ENCODE measurements around the gene SPRN.
"Not testable (repeated sequence)": the region's sequence is repeated elsewhere in the genome, so short reads cannot be mapped to it uniquely, and the experiment has no call there.

Gene SPRN

DNA sequence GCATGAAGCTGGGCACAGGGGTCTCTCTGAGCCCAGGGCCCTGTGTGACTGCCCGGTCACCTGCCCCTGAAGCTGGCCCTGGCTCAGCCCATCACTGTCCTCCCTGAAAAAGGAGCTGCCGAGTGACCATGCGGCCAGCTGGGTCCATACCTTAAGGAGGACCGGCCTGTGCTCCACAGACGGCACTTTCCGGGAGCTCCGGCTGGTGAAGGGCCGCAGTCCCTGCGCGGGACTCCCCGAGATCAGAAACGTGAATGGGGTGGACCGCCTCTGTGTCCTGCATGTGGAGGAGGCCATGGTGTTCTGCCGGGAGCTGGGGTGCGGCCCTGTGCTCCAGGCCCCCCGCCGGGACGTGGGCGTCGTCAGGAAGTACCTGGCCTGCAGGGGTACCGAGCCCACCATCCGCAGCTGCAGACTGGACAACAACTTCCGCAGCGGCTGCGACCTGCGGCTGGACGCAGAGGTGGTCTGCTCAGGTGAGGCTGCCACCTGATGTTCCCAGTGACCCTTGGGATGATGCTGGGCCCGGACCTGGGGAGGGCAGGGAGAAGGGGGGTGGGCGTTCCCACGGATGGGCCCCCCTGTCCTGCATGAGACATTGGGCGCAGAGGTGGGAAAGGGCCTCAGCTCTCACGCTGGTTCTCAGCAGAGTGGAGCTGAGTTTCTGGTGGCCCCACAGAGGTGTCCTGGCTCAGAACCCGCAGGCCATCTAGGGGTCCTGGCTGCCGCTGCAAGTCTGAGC, 32.8 kb upstream of the SPRN start:
- no peak for DNase-seq (ENCODE audit: low read depth in 1 of 2, low spot score in 1 of 2)

DNA sequence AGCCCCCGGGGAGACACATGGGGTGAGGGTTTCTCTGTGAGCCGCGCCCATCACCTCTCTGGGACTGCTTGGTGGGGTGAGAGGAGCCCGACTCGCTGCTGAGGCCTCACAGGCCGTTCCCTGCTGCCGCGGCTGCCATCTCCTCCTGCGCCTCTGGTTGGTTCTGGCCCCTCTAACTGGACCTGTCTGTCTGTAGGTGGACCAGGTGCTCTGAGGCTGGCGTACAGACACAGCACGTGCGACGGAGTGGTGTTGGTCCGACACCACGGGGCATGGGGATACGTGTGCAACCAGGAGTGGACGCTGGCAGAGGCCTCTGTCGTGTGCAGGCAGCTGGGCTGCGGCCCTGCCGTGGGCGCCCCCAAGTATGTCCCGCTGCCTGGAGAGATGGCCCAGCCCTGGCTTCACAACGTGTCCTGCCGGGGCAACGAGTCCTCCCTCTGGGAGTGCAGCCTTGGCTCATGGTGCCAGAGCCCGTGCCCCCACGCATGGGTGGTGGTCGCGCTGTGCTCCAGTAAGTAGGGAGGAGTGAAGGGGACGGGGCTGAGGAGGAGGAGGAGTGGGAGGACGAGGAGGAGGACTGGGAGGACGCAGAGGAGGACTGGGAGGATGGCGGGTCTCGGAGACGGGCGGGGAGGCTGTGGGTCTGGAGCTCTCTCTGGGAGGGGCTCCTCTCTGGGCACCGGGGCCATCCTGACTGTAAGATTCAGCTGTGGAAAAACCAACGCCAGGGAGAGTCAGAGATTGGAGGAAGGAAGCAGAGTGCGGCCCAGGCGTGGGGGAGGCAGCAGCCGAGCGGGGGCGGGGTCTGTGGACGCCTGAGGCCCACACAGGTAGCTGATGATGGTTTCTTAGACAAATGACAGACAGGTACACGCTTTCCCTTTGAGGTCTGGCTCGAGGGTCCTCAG, 31.9 kb upstream of the SPRN start:
- DNase-seq (ENCODE audit: low read depth in 1 of 2, low spot score in 1 of 2): no peak

DNA sequence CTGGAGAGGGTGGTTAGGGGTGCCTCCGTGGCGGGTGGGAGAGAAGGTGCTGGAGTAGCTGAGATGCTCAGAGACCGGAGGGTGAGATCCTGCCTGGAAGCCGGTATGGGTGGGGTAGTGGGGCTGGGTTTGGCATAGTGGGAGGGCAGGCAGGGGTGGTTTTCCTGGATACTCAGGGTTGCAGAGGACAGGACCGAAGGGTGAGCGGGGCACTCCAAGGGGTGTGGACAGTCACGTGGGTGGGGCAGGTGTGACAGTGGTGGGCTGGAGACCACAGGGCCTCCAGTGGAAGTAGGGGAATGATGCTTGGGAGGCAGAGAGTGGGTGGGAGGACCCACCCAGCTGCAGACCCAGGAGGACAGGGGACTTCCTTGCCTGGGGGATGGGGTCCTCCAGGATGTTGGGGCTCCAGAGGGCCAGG, 31.2 kb upstream of the SPRN start:
- no peak for DNase-seq (ENCODE audit: low read depth in 1 of 2, low spot score in 1 of 2)

DNA sequence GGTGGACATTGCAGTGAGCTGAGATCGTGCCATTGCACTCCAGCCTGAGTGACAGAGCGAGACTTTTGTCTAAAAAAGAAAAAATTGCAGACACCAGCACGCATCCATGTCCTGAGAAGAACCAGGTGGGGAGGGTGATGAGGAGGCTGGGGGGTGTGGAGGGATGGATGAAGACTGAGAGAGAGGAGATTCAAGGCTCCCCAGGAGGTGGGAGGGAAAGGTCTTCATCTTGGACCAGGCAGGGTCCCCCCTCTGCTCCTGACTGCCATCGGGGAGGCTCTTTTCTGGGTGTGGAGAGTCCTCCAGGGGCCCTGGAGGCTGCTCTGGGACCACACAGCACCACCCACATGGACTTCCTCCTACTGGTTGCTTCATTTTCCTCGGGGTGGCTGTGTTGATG, 30.8 kb upstream of the SPRN start:
- DNase-seq (ENCODE audit: low read depth in 1 of 2, low spot score in 1 of 2): no peak

DNA sequence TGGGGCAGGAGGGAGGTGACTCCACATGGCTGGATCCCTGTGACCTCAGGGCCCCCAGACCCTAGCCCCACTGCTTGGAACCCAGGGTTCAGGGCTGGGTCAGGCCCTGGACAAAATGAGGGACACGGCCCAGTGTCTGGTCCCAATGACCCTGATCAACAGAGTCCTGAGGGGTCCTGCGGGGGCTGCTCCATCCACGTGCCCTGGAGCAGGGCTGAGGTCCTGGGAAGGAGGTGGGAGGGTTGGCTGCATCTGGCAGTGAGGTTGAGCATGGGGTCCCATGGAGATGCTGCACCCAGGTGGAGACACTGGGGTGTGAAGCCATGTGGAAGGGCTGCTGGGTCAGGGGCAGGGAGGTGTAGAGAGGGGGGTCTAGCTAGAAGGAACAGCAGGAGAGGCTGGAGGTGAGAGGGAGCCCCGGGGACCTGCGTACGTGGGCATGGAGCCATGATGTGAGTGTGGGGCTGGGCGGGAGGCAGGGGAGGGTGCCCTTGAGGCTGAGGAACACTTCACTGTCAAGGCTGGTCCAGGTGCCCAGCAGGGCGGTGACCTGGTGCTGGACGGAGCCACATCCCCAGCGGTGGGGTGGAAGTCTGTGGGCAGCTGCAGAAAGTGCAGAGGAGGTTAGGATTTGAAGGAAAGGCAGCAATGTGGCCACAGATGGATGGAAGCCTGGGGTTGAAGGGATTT, 29.9 kb upstream of the SPRN start:
- no peak for DNase-seq (ENCODE audit: low read depth in 1 of 2, low spot score in 1 of 2)

DNA sequence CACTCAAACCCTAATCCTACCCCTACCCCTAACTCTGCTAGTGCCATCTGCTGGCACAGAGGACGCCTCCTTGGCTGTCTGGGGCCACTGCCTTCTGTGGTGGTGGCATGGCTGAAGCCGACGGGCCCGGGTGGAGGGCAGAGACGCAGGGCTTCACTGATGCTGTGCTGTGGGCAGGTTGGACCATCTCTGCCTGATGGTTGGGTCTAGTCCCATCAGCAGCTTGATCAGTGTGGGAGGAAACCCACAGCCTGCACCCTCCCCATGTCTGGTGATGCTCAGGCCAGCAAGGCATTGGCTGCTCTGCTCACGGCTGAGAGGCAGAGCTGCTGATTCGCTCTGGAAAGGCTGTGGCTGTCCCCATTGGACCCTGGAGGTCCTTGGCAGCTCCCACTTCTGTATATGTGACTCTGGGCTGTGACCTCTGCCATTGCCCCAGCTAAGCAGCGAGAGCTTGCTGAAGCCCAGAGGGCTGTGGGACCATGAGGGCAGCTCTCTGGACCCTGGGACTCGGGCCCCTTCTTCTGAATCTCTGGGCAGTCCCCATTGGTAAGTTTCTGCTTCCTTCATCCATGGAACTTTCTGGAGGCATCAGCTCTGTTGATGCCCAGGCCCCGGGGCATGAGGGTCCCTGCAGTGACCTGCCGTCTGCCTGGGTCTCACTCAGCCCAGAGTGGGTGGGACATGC, 29.2 kb upstream of the SPRN start, which contains the start of gene SCART1:
Gene SCART1 (plus strand): TSS at position 430 of the 688 bp plus-strand sequence. CDS start 53 bp downstream, at position 483.
- DNase-seq (ENCODE audit: low read depth in 1 of 2, low spot score in 1 of 2): no peak

DNA sequence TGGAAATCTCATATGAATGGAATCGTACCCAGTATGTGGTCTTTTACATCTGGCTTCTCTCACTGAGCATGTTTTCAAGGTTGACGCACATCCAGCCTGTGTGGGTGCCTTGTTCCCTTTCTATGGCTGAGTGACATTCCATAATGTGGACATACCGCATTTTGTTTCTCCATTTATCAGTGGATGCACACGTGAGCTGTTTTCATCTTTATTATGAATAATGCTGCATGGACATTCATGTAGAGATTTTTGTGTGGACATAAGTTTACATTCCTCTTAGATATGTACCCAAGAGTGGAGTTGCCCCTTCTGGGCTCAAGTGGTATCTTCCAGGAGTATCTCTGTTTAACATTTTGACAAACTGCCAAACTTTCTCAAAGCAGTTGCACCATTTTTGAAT, 28.0 kb upstream of the SPRN start:
- DNase-seq (ENCODE audit: low read depth in 1 of 2, low spot score in 1 of 2): no peak

DNA sequence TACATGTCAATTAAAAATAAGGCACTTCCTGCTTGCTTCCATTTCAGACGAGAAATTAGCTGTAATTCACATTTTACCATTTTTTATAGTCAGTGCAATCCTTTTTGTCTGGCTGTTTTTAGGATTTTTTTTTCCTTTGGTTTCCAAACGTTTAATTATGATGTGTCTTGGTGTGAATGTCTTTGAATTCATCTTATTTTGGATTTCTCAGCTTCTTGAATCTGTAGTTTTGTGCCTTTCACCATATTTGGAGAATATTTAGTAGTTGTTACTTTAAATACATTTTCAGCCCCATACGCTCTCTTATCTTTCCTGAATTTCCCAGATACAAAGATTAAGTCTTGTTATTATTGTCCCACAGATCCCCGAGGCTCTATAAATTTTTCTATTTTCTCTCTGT, 26.9 kb upstream of the SPRN start:
- DNase-seq (ENCODE audit: low read depth in 1 of 2, low spot score in 1 of 2): no peak

DNA sequence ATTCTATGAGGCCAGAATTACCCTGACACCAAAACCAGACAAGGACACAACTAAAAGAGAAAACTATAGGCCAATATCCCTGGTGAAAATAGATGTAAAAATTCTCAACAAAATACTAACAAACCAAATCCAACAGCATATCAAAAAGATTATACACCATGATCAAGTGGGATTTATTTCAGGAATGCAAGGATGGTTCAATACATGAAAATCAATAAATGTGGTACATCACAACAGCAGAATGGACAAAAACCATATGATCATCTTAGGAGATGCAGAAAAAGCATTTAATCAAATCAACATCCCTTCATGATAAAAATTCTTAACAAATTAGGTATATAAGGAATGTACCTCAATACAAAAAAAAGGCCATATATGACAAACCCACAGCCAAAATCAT, 23.7 kb upstream of the SPRN start:
- no peak for DNase-seq (ENCODE audit: low read depth in 1 of 2, low spot score in 1 of 2)

DNA sequence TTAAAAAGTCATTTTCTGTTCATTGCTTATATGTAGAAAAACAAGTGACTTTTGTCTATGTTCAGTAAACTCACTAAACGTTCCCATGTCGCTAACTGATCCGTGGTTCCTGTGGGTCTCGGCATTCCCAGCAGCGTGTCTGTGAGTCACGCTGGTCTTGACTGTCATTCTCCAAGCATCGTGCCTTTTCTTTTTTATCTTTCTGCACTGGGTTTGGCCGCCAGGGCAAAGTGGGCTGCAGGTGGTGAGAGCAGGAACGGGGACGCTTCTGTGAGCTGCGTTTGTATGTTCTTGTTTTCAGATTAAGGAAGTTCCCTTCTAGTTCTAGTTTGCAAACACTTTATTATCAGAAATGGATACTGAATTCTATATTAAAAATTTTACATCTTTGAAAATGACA, 22.6 kb upstream of the SPRN start:
- no peak for DNase-seq (ENCODE audit: low read depth in 1 of 2, low spot score in 1 of 2)

DNA sequence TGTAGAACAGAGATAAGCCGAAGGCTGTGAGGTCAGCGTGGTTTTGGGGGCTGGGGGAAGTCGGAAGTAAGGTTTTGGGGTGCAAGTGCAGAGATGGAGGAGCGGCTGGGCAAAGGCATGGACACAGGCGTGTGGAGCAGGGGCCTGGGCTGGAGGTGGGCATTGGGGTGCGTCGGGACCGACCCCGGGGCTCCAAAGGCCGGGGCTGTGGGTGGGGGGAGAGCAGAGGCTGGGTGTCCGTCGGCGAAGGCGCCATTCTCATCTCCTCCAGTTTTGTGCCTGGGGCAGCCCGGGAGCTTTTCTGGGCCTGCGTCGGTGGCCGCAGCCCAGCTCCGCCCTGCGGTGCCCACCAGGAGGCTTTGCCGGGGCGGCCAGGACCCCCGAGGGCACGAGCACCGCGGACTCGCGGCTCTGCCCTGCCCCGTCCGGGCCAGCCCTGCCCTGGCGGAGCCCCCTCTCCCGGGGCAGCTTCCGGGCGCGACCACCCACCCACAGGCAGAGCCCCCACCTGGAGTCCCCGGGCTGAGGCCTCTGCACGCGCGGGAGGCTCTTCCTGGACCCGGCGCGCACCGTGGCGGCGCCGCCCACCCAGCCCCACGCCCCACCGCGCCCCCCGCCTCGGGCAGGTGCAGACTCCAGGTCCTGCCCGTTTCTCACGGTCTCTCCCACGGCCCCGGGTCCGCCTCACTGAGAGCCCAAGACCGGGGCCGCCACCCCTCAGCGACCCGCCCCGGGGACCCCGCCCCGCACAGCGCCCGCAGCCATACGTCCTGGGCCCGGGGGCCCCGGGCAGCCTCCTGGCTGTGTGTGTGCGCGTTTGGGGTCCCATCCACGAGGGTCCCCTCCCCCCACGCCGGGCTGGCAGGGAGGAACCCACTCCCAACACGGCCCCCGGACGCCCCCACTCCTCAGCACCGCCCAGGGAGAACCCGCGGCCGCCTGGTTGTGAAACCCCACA, 21.6 kb upstream of the SPRN start:
- no peak for DNase-seq (ENCODE audit: low read depth in 1 of 2, low spot score in 1 of 2)

DNA sequence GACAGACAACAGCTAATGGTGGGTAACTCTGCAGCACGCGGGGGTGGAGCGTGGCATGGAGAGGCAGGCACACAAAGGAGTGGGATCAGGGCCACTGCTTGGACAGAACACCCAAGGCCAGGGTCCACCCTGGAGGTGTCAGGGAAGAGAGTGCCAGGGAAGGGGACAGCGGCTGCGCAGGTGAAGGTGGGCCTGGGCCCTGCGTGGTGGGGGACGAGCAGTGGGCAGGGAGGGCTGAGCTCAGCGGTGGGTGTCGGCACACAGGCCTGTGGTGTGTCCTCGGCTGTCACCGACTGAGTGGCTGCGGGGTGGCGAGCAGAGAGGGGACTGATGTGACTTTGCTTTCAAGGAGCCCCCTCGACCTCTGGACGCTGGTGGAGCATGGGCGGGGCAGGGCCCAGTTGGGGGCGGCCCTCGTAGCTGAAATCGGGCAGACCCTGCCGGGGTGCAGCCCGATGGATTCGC, 20.9 kb upstream of the SPRN start:
- no peak for DNase-seq (ENCODE audit: low read depth in 1 of 2, low spot score in 1 of 2)

DNA sequence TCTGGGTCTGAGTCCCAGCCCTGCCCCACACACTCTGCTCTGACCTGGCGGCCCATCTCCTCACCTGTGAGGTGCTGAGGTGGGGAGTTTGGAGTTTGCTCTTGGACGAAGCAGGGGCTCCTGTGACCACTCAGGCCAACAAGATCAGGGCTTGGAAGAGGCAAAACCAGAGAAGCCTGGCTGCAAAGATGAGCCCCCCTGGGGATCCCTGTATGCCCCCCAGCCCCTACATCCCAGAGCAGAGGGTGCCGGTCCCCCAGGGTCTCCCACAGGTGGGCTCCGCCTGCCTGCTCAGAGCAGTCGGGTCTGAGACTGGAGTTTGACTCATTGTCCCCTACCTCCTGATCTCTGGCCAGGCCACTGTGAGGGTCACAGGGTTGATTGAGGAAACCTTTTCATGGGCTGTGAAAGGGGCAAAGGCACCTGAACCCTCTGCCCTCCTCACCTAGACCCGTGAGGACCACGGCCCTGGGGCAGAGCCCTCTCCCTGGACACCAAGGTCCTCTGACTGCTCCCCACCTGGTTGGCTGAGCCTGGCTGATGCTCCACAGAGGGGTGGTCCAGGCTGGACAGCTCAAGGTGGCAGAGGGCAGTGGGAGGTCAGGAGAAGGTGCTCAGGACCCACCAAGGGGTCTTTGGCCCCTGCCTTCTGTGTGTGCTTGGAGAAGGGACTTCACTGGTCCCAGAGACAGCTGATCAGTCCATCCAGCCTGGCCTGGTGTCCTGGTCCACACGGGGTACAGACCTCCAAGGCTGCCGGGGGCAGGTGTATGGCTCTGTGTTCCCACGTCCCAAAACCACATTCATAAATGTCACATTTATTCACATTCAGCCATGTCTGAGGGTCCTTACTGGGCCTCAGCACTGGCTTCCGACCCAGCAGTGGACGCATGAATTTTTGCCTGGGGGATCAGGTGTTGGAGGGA, 20.2 kb upstream of the SPRN start:
- no peak for DNase-seq (ENCODE audit: low read depth in 1 of 2, low spot score in 1 of 2)

DNA sequence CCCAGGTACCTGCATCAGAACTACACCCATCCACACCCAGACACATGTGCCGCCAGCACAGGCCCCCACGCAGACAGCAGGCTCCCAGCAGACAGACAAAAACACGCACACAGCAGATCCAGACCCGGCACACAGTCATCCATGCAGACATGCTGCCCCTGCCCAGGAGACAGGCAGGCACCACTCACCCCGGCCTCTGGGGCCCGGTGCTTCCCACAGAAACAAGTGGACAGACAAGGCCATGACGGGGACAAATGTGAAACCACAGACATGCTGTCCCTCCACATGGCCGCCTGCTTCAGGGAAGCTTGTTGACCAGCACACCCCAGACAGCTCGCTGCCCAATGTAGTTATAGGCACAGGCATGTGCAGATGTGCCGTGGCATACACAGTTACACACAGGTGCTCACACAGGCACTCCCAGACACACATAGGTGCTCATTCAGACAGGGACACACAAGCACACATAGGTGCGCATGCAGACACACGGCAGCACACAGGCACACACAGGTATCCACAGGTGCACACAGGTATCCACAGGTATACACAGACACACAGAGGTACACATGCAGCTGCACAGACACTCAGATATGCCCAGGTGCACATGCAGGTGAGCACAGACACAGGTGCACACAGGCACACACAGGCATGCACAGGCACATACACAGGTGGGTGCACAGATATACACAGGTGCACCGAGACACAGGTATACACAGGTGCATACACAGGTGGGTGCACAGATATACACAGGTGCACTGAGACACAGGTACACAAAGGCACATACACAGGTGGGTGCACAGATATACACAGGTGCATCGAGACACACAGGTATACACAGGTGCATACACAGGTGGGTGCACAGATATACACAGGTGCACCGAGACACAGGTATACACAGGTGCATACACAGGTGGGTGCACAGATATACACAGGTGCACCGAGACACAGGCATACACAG, 18.8 kb upstream of the SPRN start:
- DNase-seq (ENCODE audit: low read depth in 1 of 2, low spot score in 1 of 2): no peak

DNA sequence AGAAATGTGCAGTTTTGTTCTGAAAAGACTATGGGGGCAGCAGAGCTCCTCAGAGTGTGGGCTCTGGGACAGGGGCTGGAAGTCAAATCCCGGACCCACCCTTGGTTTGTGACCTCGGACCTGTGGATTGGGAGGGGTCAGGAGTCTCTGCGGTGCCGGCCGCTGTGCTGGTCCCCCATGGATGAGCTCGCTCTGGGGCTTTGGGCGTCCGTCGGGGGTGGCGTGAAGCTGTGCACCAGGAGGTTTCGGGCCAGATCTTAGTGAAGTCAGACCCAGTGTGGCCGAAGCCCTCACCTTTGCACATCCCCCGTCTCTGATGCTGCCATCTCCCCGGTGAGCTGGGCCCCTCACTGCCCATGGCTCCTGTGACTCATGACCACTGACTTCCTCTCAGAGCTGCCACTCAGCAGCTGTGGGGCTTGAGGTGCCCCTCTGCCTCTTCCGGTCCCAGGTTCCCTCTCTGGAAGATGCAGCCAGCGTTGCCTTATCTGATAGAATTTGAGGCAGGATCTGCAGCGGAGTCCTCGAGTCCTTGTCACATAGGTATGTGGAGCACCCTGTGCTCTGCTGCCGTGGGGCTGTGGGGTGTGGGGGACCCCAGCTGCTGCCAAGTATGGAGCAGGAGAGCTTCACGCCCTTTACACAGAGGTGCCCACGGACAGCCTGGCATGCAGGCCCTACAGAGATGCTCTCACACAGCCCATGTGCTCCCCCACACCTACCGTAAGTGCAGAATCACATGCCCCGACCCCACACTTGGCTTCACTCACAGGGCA, 18.0 kb upstream of the SPRN start:
- DNase-seq (ENCODE audit: low read depth in 1 of 2, low spot score in 1 of 2): no peak

DNA sequence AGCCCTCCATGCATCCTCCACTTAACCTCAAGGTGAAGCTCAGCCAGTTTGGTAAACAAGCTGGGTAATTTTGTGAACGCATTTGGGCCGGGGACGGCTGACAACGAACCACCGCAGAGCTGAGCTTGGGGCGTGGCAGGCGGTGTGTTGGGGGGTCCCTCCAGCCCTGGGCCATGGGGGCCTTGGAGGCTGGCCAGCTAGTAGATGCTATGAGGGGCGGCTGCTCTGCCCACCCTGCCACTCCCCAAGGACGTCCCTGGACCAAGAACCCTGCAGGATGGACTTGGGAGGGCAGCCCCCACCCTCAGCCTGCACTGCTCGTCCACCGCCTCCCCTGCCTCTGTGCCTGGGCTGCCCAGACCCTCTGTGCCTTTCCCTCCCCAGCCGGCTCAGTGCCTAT, 17.4 kb upstream of the SPRN start:
- no peak for DNase-seq (ENCODE audit: low read depth in 1 of 2, low spot score in 1 of 2)

DNA sequence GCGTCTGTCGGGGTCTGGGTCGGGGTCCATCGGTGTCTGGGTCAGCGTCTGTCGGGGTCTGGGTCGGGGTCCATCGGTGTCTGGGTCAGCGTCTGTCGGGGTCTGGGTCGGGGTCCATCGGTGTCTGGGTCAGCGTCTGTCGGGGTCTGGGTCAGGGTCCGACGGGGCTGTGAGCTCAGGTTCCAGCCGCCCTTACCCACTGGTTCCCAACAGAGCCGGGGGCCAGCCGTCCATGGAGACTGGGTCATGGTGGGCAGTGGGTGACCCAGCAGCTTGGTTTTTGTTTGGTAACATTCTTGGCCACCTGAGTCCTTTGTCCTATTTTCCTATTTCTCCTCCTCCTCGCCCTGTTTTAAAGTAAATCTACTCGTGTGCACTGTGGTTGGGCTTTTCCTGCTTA, 16.9 kb upstream of the SPRN start:
- not testable (repeated sequence) for DNase-seq (ENCODE audit: low read depth in 1 of 2, low spot score in 1 of 2)

All from activated CD4-positive, alpha-beta T cell treated with anti-CD3 and anti-CD28 coated beads, Interleukin-2, amount 50 U/mL, for 24 hours (primary cell).